COLO829 (cell line): Measurements from ENCODE around the gene HOXB5.
A peak's percentile ranks its signal among the peaks of the same experiment; 100 is the strongest.

ENCODE experiments used
- DNase-seq: peaks from one replicate; pipeline ENCODE4 v3.0.0; 2012; ENCODE audit warnings: low spot score

Gene HOXB5

DNA sequence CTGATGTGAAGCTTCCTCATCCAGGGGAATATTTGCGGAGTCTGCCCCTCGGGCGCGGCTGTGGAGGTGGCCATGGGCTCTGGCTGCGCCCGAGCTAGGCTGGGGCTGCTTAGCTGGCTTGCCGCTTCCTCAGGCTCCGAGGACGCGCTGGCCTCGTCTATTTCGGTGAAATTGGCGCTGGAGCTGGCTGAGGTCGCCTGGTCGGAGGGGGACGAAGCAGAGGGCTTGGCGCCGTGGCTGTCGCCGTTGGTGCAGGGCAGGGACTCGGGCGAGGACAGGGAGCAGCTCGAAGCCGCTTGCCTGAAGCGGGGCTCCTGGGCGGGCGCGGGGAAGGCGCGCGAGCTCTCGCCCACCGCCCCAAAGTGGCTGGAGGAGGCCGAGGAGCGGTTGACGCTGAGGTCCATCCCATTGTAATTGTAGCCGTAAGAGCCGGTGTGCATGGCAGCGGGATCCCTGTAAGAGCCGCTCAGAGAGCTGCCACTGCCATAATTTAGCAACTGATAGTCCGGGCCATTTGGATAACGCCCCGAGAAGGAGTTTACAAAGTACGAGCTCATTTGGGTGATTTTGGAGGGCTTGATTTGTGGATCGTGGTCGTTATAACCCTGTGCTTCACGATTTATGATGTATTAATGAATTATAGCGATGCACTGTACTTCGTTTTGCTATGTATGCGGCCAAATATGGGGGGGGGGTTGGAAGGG is at the start of gene HOXB5:
TSS of gene HOXB5 (minus strand) at position 654 of the 704 bp plus-strand sequence. CDS start at position 557, 97 bp downstream.
- DNase-seq: no peak

DNA sequence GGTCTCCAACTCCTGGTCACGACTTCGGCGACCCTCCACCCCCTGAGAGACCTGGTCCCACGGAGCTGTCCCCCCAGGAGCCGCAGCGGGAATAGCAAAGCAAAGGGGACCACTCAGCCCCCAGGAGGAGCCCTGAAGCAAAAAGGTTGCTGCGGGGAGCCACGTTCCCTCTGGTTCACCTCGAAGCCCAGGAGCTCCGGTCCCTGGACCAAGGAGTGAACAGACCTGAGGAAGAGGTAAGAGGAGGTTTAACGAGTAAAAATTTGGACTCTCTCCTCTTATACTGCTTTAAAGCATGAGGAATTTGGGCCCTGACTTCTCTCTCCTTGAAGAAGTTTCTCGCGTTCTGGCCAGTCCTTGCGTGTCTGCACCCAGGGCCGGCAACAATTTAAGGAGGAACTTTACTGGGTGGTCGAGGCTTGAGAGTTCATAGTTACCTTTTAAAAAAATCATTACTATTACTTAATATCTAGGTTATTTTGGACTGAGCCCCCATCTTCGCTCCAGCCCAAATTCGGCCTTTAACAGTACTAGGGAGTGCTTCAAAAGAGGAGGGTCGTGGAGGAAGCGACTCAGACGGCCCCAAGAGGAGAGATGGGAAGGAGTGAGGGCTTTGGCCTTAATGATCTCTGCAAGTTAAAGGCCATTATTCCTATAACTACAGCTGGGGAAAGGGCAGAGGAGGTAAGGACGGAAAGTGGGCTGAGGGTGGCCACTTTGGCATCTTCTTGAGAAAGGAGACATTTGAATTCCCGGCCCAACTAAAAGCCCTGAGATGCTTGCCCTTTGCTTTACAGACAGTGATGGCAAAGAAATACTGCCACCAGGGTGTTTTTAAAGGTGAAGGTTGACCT is 49.5 kb upstream of the HOXB5 start:
- DNase-seq: no peak

DNA sequence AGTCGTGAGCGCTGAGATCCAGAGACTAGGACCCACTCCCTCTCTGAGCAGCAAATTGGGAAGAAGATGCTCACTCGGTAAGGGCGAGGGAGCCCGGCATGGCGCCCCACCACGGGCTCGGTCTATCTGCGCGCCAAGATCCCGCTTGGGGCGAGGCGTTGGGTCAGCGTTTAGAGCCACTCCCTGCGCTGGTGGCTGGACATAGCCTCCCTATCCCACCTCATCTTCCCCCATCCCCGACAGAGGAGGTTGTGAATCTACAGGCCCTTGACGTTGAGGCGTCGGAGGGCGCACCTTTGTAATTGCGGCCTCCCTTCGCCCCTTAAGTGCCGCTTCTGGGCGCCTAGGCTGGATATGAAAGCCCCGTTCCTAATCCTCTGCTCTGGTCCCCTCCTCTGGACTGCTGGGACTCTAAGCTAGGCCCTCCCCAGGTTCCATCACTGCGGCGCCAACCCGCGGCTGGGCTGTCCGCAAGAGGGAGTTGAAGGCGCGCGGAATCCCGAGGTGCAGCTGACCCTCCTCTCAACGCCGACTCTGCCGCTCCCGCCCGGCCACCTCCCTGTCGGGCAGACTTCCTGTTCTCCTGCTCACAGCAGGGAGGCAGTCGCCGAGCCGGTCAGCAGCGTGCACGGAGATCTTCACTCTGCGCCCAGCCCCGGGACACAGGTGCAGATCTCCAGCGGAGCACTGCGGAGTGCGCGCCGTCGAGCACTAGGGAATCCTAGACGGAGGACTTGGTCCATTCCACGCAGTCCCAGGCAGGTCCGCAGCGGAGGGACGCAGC is 48.7 kb upstream of the HOXB5 start:
- no peak for DNase-seq

DNA sequence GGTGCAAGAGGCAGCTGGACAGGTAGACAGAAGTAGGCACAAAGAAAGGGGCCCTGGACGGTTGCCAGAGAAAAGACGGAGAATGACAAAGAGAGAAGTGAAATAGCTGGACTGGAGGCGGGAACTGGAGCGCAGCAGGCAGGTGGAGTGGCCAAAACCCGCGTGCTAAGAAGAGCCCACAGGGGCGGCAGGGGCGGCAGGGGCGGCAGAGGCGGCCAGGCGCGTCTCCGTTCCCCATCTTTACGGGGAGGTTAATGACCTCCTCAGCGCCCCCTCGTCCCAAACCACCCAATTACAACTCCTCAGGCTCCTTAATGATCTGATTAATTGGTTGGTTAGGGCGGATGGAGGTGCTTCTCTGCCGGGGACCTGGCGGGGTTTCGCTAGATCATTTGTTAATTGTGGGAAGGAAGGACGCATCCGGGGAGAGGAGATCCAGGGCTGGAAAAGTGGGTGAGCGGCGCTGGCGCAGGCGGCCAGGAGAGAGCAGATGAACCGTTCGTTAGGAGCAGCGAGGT is 48.0 kb upstream of the HOXB5 start:
- DNase-seq: no peak

DNA sequence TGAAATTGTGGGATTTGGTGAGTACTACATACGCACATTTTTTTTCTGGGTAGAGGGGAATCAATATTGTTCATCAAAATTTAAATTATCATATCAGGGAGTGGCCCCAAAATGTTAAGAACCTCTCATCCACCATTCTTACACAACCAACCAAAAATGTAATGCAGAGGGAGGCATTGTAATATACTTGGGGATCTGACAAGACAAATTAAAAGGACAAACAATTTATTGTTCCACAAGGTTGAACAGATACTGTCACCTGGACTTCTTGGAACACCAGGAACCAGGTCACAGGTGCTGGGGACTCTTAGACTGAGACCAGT is 47.2 kb upstream of the HOXB5 start:
- DNase-seq: no peak

DNA sequence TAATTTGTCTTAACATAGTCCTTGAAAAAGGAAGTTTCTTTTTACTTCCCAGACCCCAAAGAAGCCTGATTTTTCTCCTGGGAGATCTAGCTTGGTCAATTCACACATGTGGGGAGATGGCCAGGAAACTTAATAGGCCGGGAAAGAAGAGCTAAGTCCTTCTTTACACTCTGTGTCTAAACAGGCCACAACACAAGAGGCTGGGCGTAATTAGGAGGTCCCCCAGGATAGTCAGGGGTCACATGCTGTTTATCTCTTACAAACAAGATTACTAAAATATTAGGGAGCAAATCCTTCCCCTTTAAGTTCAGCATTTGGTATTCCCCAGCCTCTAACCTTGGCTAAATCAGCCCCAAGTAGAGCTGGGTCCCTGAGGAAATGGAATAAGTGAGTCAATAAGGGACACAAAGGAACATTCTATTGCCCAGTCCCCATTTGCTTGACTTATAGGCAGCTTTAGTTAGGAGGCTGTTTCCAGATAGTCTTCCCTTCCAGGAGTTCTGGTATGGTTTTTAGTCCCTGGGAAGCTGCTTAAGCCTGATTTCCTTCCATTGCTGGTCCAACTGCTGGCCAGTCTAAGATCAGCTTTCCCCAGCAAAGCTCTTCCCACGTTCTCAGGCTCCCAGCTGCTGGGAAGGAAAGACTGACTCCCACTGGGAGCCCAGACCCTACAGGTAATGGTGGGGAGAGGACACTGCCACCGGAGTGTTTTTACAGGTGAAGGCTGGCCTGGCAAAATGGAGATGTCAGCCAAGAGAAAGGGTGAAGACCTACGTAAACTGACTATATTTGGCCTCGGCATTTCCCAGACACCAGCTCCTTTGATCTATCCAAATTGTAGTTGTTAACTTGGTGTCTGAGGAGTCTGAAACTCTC is 46.6 kb upstream of the HOXB5 start:
- DNase-seq: peak; percentile 76

DNA sequence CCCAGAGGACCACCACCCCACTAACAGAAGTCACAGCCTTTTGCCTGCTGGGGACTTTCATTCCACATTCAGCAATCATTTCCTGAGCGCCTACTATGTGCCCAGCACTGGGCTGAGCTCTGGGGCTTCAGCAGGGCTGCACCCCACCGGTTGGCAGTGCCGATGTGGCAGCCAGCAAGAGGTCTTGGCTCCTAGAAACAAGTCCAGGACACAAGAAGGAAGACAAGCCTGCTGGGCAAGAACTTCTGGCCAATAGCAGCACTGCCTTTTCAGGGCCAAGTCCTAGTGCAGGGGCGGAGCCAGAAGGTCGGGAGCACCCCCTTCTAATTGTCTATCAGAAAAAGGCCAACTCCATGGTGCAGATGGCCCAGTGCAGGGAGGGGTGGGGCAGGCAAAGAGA is 45.6 kb upstream of the HOXB5 start:
- DNase-seq: no peak

DNA sequence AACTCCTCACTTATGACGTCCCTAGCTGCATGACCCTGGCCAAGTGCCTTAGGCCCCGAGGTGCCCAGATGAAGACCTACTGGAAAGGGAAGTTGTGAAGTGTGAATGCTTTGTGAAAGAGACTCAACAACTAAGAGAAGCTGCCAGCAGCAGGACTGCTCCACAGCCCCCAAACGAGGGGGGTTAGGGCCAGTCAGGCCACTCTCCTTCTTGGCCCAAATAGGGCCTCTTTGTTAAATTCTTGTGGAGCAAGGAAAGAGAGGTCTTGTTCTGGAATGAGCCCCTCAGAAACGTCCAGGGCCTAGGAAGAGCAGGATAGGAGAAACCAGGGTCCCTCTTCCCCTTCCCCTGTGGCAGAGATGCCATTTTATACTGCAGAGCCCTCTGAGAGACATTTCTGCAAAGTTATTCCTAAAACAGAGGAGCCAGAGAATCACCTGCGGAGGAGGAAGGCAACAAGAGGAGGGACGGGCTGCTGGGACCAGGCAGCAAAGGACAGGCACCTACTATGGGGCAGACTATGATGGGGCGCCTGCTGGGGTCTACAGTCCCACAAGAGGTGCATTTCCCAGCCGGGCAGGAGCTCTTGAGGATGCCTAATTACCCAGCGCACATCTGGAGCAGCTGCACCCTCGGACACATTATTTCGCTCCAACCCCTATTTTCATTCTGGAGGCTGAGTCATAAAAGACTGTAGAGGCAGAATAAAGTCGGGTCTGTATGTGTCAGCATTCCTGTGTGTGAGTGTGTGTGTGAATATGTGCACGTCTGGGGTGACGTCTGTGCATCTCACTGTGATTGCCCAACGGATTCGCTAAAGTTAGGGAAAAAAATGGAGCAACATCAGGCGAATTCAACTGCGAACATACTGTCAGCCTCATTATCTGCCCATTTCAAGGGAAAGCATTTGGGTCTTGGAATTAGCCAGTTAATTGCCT is 44.0 kb upstream of the HOXB5 start:
- no peak for DNase-seq

DNA sequence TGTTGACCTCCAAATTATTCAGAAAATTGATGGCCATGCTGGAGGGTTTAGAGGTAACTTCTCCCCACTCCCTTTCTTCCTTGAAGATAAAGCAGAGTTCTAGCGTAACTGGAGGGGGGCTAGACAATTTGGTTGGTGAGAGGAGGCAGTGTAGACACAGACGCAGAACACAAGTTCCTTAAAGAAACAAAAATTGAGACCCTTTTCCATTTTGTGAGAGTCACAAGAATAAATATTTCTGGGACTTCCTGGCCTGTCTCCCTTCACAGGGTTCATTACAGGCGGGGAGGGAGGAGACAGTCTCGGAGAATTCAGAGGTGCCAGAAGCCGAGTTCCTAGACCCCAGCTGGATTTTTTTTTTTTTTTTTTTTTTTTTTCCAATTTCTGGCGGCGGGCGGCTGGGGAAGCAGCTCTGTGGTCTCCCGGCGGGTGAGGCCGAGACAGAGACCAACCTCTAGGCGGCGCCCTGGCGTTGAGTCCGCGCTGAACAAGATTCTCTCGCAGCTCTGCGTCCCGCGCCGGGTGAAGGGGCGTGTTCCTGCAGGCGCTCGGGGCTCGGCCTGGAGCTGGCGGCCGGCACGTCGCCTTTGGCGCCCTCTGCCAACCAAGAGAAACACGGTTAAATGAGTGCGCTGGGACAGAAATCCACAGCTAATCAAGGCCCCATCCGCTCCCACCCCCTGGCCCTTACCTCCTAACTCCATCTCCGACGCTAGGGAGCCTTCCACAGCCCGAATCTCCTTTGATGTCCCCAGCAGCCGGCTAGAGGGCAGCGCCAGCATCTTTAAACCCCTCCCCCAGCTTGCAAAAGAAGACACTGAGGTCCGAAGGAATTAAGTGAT is 42.8 kb upstream of the HOXB5 start:
- DNase-seq: peak; percentile 78

DNA sequence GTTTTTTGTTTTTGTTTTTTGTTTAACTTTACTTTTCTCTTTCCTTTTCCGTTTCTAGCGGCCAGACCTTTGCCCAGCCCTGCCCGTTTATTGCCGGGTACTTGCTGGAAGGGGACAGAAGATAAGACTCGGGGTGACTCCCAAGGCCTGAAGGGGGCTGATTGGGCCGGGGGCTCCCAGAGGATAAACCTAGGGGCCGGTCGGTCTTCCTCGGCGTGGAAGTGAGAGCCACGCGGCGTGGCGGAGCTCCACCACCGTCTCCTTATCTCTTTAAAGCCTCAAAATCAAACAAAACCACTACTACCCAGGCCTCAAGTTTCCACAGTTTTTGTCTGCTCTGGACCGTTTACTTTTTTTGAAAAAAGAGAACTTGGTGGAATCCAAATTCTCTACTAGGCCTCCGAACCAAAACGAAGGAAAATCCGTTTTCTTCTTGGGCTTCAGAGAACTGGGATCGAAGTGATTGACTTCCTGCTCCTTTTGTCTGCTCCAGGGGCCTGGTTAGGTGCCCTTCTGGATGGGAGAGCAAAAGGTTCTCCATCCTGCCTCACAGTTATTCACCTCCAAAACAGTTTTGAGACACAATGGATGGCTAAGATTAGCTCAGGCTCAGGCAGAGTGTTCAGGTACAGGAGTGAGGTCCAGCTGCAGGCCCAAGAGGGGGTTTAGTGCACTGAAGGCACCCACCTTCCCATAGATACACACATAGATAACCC is 41.1 kb upstream of the HOXB5 start:
- no peak for DNase-seq

DNA sequence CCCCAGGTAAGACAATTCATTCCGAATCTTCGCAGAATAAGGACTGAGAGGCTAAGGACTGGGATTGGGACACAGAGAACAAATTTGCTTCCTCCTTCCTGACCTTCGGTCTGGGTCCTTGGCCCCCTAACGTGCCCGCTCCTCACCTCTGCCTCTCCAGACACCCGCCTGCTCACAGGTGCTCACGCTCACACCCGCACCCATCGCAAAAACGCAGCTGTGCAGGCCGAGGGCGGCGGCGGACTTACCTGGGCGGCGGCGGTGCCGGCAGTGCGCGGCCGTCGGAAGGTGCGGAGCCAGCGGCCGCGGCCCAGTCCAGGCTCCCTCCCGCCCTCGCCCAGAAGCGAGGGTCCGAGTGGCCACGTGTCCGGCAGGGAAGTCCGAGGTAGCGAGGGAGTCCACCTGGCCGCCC is 39.7 kb upstream of the HOXB5 start:
- DNase-seq: no peak

DNA sequence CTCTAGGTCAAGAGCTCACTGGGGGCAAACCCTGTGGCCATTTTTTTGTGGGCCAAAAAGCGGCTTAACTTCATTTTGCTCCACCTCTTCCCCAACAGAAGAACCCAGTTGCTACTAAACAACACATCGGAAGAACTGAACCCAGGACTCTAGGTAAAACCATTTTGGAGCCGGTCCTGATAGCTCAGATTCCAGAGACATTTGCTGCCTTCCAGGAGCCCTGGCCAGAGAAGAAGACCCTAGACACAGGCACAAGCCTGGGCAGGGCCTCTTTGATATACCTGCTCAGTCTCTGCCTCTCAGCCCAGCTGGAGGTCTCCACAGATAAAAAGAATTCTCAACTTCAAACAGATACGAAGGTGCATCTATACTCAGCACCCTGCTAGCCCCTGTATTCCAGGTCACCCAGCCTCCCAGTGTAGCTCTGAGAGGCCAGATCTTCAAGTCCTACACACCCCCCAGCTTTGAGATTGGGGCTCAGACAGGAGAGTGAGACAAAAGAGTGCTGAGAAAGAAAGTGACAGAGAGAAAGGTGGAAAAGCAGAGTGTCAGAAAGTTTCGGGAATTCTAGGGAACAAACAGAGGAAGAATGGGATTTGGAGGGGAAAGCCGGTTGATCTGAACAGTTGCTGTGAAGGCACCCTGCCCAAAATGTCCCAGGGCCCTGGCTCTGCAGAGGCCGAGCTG is 39.1 kb upstream of the HOXB5 start:
- no peak for DNase-seq

DNA sequence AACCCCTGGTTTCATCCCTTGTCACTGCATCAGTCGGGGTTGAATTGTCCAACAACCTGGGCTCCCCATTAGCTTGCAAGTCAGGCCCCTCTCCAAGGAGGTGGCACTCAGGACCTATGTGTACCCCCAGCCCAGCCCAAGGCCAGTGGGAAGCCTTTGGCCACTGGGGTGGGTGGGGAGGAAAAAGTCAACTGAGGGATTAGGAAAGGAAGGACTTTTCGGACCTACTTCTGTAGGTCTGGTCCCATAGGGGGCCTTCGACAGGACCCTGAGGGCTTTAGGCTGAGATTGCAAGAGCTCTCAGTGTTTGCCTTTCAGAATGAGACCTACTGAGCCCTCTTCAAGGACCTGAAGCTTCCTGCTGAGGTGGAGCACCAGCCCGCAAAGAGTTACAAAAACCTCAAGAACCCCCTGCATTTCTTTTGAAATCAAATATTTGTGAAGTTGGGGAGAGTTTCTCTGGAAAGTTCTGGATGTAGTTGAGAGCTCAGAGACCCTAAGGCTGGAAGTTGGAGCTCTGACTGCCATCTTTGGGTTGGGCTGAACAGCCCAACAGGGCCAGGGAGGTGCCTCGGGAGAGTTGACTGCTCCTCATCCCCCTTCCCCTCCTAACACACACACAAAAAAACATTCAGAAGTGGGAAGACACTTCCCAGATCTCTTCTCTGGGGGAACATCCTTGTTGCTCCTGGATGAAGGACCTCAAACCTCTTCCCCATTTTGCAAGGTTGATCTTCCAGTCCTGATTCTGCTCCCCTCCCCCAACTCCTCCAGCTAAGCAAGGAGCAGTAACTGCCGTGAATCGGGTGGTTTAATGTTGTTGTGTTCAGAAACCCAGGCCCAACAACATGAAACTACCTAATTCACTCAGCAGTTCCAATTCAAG is 38.4 kb upstream of the HOXB5 start:
- DNase-seq: no peak

DNA sequence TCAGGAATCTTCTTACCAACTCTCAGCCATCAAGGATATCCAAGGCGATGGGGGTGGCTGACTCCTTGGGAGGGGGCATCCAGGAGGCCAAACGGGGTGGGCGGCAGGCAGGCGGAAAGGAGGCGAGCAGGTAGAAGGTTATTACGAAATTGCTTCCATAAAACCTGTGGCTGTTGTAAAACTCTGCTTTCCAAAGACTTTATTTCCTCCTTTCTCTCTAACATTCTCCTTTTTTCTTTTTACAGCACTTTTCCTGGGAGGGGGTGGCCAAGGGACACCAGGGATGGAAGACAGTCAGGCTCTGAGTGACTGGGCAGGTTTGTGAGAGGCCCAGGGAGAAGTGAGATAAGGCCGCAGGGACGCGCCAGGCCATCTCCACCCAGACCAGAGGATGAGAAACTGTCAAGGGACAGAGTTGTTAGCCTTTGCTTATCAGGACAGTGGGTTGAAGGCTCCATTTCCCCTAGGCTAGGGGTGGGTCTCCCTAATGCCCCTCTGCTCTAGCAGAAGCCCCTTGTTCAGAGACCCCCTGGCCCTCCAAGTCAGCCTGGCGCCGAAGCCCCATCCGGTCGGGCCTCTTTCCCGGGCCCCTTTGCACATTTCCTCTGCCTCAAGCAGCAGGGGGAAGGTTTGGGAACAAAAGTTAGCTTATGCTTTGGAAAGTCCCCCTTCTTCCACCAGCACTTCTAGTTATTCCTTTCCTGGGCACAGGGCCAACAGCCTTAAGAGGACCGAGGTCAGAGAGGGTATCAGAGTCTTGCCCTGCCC is 37.5 kb upstream of the HOXB5 start:
- DNase-seq: no peak

DNA sequence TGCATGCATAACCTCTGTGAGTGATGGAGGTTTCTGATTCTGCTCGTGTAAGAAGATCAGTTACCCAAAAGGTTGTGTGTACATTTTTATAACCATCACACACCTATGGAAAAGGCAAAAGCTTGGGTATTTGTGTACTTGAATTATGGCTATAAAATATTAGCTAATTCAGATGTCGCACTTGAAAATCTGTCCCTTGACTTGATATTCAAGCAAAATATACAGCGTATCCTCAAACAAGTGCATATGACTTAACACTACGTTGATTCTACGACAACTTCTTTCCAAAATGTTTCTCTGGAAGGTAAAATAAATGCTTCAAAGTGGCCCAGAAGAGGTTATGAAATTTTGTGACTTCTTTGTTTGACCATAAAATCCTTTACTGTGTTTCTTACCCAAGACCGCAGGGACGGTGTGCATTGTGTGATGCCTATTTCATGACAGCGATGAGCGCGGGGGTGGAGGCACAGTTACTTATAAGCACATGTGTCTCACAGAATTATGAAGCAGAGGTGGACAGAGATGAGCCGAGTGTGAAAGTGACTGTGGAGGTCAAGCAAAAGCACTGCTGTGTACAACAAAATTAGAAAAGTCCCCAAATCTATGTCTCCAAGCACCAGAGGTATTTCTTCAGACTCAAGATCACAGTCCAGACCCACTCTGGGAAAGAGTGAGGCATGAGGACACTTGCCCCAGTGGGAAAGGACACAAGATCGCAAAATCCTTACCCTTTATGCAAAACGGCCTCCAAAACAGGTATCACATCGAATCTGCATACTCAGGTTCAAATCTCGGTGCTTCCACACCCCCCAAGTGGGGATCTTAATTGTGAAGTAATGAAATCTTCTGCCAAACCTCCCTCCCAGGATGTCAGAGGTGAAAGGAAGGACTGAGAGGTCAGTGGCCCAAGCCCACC is 36.7 kb upstream of the HOXB5 start:
- no peak for DNase-seq
